Endothelial cell of hepatic sinusoid (primary cell): Measurements from ENCODE around the gene PSEN1.

Experiments
- in situ Hi-C: cut with HindIII; loops from 2 replicates; pipeline ENCODE4 v1.10.0; 2017; ENCODE audit warnings: low sequenced_read_pairs

PSEN1 gene

GRCh38 chr14:73237786-73238423 lies 101.6 kb downstream of the PSEN1 start:
- in situ Hi-C loops = no loop called here

GRCh38 chr14:73238424-73238852 lies 102.1 kb downstream of the PSEN1 start:
- in situ Hi-C loops = no loop called here

- in situ Hi-C loops = no loop called here
These were observed 102.6 kb downstream of the PSEN1 start for GRCh38 chr14:73238941-73239340.

- in situ Hi-C loops = no loop called here
These were observed 103.3 kb downstream of the PSEN1 start for GRCh38 chr14:73239393-73240241.

GRCh38 chr14:73240816-73241480 lies 104.6 kb downstream of the PSEN1 start:
- in situ Hi-C loops = no loop called here

- in situ Hi-C loops = no loop called here
These were observed 105.3 kb downstream of the PSEN1 start for GRCh38 chr14:73241481-73242165.

- in situ Hi-C loops = no loop called here
These were observed 106.1 kb downstream of the PSEN1 start for GRCh38 chr14:73242357-73242901.

GRCh38 chr14:73243341-73243740 lies 107.0 kb downstream of the PSEN1 start:
- in situ Hi-C loops = no loop called here

- in situ Hi-C loops = no loop called here
These were observed 107.4 kb downstream of the PSEN1 start for GRCh38 chr14:73243748-73244147.

- in situ Hi-C loops = no loop called here
These were observed 108.4 kb downstream of the PSEN1 start for GRCh38 chr14:73244541-73245290.

- in situ Hi-C loops = no loop called here
These were observed 109.4 kb downstream of the PSEN1 start for GRCh38 chr14:73245480-73246325.

GRCh38 chr14:73246387-73247150 lies 110.3 kb downstream of the PSEN1 start:
- in situ Hi-C loops = no loop called here

- in situ Hi-C loops = no loop called here
These were observed 112.0 kb downstream of the PSEN1 start for GRCh38 chr14:73248108-73248868.

GRCh38 chr14:73249108-73249507 lies 112.8 kb downstream of the PSEN1 start:
- in situ Hi-C loops = no loop called here

GRCh38 chr14:73249564-73250316 lies 113.4 kb downstream of the PSEN1 start:
- in situ Hi-C loops = no loop called here

GRCh38 chr14:73250317-73250713 lies 114.0 kb downstream of the PSEN1 start:
- in situ Hi-C loops = no loop called here
